ENCODE measurements around the gene CXCR6.

DNA sequence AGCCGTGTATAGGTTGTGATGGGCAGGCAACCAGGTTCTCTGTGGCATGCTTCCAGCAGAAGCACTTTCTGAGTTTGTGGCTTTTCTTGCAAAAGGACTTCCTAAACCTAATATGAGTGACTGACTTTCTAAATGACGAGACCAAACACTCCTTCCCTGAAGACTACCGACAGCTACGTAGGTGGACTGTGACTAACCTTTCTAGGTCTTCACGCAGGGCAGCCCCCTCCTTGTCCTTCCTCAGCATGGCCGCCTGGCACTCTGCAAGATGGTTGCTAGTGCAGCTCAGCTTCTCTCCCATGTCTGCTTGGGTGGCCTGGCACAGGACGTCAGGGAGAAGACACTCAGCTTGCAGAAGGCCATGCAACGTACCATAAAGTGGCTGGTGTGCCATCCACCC lies 20.9 kb downstream of the CXCR6 start:
- TF ChIP-seq, protein P1, sequence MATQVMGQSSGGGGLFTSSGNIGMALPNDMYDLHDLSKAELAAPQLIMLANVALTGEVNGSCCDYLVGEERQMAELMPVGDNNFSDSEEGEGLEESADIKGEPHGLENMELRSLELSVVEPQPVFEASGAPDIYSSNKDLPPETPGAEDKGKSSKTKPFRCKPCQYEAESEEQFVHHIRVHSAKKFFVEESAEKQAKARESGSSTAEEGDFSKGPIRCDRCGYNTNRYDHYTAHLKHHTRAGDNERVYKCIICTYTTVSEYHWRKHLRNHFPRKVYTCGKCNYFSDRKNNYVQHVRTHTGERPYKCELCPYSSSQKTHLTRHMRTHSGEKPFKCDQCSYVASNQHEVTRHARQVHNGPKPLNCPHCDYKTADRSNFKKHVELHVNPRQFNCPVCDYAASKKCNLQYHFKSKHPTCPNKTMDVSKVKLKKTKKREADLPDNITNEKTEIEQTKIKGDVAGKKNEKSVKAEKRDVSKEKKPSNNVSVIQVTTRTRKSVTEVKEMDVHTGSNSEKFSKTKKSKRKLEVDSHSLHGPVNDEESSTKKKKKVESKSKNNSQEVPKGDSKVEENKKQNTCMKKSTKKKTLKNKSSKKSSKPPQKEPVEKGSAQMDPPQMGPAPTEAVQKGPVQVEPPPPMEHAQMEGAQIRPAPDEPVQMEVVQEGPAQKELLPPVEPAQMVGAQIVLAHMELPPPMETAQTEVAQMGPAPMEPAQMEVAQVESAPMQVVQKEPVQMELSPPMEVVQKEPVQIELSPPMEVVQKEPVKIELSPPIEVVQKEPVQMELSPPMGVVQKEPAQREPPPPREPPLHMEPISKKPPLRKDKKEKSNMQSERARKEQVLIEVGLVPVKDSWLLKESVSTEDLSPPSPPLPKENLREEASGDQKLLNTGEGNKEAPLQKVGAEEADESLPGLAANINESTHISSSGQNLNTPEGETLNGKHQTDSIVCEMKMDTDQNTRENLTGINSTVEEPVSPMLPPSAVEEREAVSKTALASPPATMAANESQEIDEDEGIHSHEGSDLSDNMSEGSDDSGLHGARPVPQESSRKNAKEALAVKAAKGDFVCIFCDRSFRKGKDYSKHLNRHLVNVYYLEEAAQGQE (IDR thresholded peaks at IDR 0.05; ENCODE audit: low read depth, low read length), result no peak
- TF ChIP-seq, protein P2, sequence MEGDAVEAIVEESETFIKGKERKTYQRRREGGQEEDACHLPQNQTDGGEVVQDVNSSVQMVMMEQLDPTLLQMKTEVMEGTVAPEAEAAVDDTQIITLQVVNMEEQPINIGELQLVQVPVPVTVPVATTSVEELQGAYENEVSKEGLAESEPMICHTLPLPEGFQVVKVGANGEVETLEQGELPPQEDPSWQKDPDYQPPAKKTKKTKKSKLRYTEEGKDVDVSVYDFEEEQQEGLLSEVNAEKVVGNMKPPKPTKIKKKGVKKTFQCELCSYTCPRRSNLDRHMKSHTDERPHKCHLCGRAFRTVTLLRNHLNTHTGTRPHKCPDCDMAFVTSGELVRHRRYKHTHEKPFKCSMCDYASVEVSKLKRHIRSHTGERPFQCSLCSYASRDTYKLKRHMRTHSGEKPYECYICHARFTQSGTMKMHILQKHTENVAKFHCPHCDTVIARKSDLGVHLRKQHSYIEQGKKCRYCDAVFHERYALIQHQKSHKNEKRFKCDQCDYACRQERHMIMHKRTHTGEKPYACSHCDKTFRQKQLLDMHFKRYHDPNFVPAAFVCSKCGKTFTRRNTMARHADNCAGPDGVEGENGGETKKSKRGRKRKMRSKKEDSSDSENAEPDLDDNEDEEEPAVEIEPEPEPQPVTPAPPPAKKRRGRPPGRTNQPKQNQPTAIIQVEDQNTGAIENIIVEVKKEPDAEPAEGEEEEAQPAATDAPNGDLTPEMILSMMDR (IDR thresholded peaks at IDR 0.05), result no peak
- TF ChIP-seq SIN3A (IDR thresholded peaks at IDR 0.05; ENCODE audit: borderline replicate concordance, low read depth, low read length) (no peak), POLR2AphosphoS5 (IDR thresholded peaks at IDR 0.05; ENCODE audit: low read depth, low read length) (no peak), FOXJ3 (CRISPR knock-in tag; IDR thresholded peaks at IDR 0.05) (no peak), EP300 (IDR thresholded peaks at IDR 0.05; ENCODE audit: borderline replicate concordance in 1 of 2, low read depth in 1 of 2, low read length in 1 of 2) (no peak), SMC3 (IDR thresholded peaks at IDR 0.05; ENCODE audit: low read depth, low read length) (no peak), MXI1 (IDR thresholded peaks at IDR 0.05; ENCODE audit: low read depth, low read length) (no peak)

Measured in SK-N-SH (cell line).